Tibial nerve (tissue), 4 donors: ENCODE results near the gene LRRIQ3.

Experiments used
- CTCF ChIP-seq, 5 experiments: fragments of 200-600 bp in 3 of 5; fragments of 450-650 bp in 2 of 5; sonication (generic) in 3 of 5; IDR thresholded peaks; one replicate each; pipeline ENCODE4 v1.5.1; 2016 to 2019; ENCODE audit warnings: antibody characterized with exemption in 5 of 5, mild to moderate bottlenecking in 3 of 5, moderate library complexity in 2 of 5
- EP300 ChIP-seq, 2 donors: sonication (generic); formaldehyde crosslinking; IDR thresholded peaks; one replicate each; pipeline ENCODE4 v1.6.1; 2017; ENCODE audit warnings: antibody characterized with exemption in 2 of 2, mild to moderate bottlenecking in 1 of 2
- POLR2A ChIP-seq, 2 donors: fragments of 450-650 bp; IDR thresholded peaks; one replicate each; pipeline ENCODE4 v1.6.1; 2017; ENCODE audit warnings: antibody characterized with exemption in 2 of 2, mild to moderate bottlenecking in 2 of 2, moderate library complexity in 2 of 2

GRCh38 chr1:74205266-74205665 is 7.3 kb upstream of the LRRIQ3 start:
- TF ChIP-seq CTCF (IDR thresholded peaks at IDR 0.05) (no peak), POLR2A (IDR thresholded peaks at IDR 0.05) (no peak), EP300 (IDR thresholded peaks at IDR 0.05) (no peak)
